Left ventricle myocardium superior (tissue), 1 donor: Measurements from ENCODE around the gene EIF2AK3. TPM values are rescaled to one million over a fixed set of nuclear protein-coding genes. Genes with fewer than 3 reads are reported as not detected.
A peak's percentile ranks its signal among the peaks of the same experiment; 100 is the strongest.
"Not testable (repeated sequence)": the region's sequence is repeated elsewhere in the genome, so short reads cannot be mapped to it uniquely, and the experiment has no call there.

Experiments used
- ATAC-seq: fragments of 200-7000 bp; cut with Tn5 transposase; one replicate; pipeline ENCODE4 v1.9.1; 2020; ENCODE audit warnings: mild to moderate bottlenecking, moderate library complexity
- DNase-seq: peaks from one replicate; pipeline ENCODE4 v3.0.0-alpha.2; 2020
- intact Hi-C: fragments of 100-400 bp; cut with micrococcal nuclease; formaldehyde crosslinking; loops from one replicate; pipeline ENCODE4 v1.11.0; 2022
- total RNA-seq: library from RNA; stranded (reverse); fragmentation: NEBNext Ultra II Directional; extraction: Animal tissue kit (Norgen Biotek cat#: 25700); gene quantifications from one replicate; pipeline ENCODE4 v1.2.1, GENCODE V29; 2021
- donor health status: DM: no; HTN: yes; CAD: no; lungs with severe emphysema.

EIF2AK3 gene
- total RNA-seq, 1 donor from 2014 or later, result 5.2 TPM

DNA sequence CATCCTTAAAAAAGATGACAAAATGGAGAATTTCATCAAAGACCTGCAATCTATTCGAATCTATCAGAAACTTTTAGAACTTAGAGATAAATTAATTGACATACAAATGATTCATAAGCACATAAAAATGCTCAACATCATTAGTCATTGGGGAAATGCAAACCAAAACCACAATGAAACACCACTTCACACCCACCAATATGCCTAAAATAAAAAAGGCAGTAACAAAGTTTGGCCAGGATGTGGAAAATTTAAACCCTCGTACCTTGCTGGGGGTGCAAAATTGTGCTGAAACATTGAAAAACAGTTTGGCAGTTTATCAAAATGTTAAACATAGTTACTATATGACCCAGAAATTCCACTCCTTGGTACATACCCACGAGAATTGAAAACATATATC, 11.5 kb upstream of the EIF2AK3 start:
- intact Hi-C loops, result no loop called here
- ATAC-seq (no peak), DNase-seq (no peak)

DNA sequence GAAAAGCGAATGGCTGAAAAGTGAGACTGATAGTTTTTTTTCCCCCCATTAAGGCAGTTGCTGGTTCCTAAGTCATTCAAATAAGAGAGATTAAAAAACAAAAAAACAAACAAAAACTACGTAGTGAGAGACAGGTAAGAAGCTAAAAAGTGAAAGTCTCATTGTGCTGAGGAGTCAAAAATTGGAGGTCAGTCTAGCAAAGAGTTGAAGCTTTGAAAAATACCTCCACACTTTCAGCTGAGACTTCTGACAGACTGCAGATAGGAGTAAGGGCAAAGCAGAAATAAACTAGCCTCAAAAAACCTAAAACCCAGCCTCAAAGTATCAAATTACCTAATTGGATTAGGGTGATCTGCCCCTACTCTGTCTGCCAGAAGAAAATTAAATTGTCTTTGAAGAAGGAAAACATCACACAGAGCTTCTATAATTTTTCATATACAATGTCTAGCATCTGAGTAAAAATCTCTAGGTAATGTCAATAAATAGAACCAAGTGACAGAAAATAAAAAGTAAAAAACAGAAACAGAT, 10.9 kb upstream of the EIF2AK3 start:
- no peak for DNase-seq
- ATAC-seq, result no peak
- intact Hi-C loops, result no loop called here

DNA sequence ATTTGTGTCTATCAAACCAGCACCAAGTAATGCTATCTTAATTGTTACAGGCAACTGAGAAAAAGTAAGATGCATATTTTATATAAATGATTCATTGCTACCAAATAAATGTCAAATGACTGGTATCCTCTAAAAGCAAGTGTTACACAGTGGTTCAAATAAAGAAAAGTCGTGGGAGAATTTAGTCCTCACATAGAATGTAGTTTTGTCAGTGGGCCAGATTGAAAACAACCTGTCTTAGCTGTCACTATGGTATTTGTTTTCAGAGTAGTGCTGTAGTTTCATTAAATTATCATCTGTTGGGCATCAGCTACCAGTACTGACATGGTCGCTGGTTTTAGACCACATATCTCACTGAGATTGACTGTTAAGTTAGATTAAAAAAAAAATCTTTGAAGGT, 10.2 kb upstream of the EIF2AK3 start:
- DNase-seq (no peak), ATAC-seq (no peak)
- intact Hi-C loops, result no loop called here

DNA sequence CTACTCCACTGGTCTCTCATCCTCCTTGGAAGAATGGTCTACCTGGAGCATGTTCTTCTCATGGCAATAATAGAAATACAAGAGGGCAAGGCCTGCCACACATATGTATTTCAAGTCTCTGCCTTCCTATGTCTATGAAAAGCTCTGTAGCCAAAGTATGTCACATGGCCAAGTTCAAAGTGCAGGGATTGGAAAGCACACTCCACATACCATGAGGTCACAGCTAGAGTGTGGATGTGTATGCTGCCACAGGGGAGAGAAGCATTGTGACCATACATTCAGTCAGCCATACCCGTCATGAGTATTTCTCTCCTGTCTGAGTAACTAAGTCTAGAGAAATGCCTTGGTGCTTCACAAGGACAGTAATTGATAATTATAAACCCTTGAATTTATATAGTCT, 8.8 kb upstream of the EIF2AK3 start:
- intact Hi-C loops, result no loop called here
- DNase-seq, result no peak
- ATAC-seq, result no peak

DNA sequence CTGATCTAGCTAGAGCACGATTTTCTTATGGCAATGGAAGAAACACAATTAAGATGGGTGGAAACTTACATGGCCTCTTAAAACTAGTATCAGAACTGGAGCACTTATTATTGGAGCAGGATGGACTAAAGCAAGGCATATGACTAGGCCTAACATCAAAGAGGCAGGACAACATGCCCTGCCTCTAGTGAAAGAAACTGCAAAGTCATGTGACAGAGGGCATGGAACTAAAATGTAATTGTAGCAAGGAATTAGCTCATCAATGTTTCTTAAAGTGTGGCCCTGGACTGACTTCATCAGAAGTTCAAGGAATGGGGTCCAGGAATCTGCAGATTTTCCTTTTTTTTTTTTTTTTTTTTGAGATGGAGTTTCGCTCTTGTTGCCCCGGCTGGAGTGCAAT, 5.3 kb upstream of the EIF2AK3 start:
- no peak for DNase-seq
- intact Hi-C loops, result no loop called here
- ATAC-seq, result no peak

DNA sequence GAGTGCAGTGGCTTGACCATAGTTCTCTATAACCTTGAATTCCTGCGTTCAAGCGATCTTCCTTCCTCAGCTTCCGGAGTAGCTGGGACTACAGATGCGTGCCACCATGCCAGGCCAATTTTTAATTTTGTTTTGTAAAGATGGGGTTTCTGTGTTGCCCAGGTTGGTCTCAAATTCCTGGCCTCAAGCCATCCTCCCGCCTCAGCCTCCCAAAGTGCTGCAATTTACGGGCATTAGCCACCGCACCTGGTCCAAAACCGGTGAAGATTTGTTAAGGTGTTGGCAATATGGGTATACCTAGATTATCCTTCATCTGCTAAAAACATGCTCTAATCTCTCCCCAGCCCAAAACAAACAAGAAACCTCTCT, 1.3 kb upstream of the EIF2AK3 start:
- intact Hi-C loops, result no loop called here
- DNase-seq, result no peak
- ATAC-seq, result no peak

DNA sequence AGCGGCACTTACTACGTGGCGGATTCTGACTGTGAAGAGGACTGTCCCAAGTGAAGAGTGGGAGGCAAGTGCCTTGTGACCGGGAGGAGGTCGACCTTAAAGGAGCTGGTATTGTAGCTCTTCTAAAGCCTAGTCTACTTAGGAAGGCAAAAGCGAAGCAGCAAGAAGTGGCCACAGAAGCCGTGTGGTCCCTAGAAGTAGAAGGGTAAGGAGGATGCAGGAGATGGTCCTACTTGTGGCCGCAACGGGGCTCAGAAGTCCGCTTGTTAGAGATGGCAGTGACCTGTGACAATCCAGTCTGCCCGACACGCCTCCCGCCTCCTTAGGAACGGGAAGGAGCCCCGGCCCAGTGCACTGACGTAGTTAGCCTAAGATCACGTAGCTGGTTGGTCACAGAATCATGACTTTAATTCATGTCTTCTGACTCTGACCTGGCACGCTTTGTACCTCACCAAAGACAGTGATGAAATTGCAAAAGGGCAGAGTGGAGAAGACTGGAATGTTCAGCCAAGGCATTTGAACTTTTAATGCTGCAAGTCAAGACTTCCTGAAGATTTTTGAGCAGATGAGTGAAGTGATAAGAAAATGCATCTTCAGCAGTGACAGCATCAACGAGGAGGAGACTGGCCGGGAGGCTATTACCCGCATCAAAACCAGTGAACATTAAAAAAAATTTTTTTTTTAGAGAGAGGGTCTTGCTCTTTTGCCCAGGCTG, 749 bp upstream of the EIF2AK3 start:
- ATAC-seq (peak; percentile 79), DNase-seq (peak; percentile 93)
- intact Hi-C loops, result loop anchor here (2.0 kb wide), 1 partner anchor 63 kb away; the partner anchor contains the start of gene RPIA

DNA sequence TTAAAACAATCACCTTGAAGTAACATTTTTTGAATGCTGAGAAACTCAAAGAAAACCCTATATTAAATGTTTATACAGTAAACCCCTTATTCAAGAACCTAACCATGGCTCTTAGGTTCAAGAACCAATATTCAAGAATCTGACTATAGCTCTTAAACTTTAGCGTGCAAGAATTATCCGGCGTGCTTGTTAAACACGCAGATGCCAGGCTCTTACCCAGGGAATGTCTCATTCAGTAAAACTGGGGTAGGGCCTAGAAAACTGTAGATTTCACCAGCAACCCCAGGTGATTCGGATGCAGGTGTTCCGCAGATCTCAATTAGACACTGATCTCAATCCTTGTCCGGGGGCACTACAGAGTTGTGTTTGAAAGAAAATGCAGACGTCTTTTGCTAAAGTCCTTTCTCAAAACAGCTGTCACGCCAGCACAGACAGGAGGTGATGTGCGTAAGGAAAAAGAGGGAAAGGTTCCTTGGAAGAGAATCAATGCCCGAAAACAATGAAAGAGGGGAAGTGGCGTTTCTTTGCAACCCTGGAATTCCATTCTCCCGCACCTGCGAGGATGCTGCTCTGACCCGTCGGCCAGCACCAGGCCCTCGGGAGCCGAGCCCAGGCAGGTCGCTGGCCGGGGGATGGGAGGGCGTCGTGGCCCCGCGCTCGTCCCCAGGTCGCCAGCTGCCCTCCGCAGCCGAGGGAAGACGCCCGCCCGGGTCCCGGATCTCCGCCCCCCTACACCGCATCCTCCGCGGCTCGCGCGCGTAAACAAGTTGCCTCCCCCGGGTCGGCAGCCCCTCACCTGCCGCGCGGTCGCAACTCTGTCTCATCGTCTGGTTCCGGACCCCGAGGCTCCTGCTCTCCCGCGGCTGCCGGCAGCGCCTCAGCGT, 851 bp downstream of the EIF2AK3 start:
- intact Hi-C loops, result loop anchor here (2.0 kb wide), 1 partner anchor 64 kb away; the partner anchor contains the start of gene RPIA
- peak; percentile 52 for DNase-seq
- ATAC-seq, result no peak

DNA sequence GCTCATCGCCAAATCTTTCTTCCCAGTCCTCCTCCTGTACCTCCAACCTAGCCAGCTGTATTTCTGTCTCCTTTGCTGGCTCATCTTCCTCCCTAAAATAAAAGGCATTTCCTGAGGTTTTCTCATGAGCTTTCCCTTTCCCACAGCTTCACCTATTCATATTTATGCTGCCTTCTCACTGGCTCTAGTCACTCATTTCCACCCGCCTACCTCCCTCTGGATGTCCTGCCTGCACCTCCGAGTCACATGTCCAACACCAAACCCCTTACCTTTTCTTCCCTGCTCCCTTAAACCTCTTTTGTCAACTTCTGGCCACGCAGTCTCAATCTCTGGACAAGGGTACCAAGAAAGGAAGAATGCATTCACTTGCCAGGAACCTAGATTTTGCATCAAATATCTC, 2.8 kb downstream of the EIF2AK3 start:
- DNase-seq (no peak), ATAC-seq (no peak)
- intact Hi-C loops, result no loop called here

DNA sequence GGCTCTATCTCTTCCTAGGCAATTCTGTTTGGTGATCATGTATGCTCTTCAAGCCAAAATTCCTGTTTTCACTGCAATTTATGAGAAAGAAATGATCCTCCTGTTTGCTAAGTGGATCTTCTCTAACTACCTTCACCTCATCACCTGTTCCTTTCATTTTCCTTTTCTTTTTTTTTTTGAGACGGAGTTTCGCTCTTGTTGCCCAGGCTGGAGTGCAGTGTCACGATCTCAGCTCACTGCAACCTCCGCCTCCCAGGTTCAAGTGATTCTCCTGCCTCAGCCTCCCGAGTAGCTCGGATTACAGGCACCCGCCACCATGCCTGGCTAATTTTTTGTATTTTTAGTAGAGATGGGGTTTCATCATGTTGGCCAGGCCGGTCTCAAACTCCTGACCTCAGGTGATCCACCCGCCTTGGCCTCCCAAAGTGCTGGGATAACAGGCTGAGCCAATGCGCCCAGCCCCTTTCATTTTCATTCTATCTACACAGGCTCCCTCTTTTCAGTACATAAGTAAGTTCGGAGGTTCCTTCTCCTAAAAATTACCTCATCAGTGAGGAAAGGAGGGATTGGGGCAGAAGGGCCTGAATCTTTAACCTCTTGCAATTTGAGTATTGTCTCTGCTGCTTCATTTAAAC, 3.3 kb downstream of the EIF2AK3 start:
- intact Hi-C loops, DNase-seq, ATAC-seq: not testable (repeated sequence)

DNA sequence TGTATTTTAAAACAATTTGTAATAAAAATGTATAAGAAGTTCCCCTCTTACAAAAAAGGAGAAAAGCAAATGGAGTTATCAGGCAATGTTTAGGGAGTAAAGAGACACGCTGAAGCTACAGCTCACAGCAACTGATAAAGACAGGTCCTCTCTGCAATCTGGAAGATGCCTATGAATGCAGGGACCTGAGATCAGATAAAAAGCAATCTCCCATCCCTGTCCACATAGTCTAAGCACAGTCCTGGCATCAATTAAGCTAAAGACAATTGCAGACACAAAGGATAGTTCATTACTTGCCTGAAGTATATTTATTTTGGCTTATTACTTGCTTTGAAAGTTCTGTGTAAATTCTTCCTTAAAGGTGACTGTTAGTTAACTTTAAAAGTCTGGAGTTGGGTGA, 5.0 kb downstream of the EIF2AK3 start:
- ATAC-seq (no peak), DNase-seq (no peak)
- intact Hi-C loops, result no loop called here

DNA sequence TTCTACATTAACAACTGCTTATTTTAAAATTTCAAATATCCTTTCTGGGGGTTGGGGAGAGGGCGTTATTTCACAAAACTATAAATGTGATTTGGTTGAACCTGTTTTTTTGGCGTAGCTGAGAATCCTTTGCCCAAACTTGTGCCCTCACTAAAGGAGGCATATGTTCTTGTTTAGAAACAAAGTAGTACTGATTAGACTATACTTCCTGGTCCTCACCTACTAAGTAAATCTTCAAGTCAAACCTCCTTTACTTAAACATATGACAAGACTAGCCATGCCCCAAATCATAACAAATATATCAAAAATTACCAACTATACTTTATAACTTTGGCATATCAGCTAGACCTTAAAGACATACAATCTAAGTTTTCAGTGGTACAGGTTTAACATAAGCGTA, 5.8 kb downstream of the EIF2AK3 start:
- DNase-seq (no peak), ATAC-seq (no peak)
- intact Hi-C loops, result no loop called here

DNA sequence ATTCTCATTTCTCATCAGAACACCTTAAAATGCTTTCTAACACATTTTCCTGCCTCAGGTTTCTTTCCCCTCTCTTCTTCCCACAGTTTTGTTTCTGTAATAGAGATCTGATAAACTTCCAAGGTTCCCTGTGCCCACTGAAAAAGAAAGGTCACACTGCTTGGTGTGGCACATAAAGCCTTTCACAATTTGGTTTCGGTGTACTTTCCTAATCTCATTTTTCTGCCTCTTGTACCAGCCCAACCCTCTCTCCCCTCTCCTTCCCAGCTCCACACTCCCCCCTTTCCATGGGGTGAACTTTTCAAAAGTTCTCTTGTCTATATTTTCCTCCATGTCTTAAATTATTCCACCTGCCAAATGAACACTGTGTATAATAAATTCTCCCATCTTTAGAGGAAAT, 7.2 kb downstream of the EIF2AK3 start:
- ATAC-seq, result no peak
- intact Hi-C loops, result no loop called here
- no peak for DNase-seq

DNA sequence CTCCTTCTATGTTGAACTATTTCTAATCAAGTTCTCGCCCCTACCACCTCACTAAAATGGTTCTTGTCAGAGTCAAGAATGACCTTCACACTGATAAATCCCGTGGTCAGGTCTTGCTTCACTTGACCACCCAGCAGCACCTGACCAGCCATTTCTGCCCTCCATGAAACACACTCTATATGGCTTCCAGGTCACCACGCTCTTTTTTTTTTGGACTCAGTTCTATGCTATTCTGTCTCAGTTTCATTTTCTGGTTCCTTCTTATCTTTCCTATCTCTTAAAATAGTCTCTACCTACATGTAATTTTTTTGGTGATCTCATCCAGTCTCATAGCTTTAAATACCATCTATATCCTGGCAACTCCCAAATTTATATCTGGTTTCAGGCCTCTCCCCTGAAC, 11.4 kb downstream of the EIF2AK3 start:
- ATAC-seq, result no peak
- intact Hi-C loops, result no loop called here
- DNase-seq, result no peak

DNA sequence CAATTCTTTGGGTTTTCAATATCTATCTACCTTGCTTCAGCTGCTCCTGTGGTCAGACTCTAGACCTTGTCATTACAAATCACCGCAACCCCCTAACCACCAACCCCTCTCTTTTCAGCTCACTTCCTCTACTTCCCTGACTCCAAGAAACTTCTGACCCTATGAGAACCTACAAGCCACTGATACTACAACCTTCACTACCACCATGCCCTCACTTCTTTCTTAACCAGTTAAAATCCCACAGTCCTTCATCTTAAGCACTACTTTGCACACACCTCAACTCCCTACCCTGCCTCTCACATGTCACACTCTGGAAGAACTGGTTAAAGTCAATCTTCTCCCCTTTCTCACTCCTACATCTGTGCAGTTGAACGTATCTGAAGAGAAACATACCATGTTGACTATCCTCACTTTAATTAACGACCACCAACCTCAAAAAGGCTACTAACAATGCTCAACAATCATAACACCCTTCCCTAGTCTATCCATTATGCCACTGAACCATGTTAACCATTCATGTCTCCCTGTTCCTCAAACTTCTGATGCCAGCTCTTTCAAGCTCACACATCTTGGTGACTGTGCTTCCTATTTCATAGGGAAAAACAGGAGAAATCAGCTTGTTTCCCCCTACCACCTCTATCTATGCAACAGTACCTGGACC, 12.6 kb downstream of the EIF2AK3 start:
- intact Hi-C loops, result no loop called here
- no peak for DNase-seq
- ATAC-seq, result no peak

DNA sequence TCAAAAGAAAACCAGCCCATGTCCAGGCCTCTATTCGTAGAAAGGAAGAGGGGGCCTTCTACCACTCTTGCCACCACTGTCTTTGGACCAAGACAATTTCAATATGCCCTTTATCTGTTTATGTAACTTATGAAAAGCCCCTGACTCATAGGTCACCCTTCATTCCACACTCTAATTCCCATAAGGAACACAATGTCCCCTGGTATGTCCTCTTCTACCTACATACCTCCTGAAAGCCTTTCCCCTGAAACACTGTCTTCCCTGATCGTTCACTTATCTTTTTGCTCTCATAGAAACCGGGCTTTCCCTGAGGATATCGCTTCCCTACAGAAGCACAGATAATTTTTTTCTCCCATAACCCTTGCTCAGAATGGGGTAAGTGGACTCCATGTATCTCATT, 13.3 kb downstream of the EIF2AK3 start:
- peak; percentile 54 for ATAC-seq
- DNase-seq, result no peak
- intact Hi-C loops, result no loop called here

DNA sequence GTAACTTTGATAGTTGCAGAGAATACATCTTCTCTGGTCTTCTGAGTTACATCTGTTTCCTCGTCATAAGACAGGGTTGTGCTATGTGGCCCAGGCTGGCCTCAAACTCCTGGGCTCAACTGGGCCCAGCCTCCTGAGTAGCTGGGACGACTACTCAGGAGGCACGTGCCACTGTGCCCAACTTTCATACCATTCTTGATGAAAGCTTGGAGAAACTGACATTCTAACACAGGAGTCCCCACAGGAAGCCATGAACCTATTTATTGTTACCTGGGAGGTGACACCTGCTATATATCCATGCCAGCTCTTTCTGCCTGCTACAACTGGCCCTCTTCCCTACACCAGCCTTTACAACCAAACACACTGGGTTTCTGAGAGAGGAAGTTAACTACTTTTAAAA, 19.1 kb downstream of the EIF2AK3 start:
- ATAC-seq, result no peak
- intact Hi-C loops, result no loop called here
- no peak for DNase-seq

DNA sequence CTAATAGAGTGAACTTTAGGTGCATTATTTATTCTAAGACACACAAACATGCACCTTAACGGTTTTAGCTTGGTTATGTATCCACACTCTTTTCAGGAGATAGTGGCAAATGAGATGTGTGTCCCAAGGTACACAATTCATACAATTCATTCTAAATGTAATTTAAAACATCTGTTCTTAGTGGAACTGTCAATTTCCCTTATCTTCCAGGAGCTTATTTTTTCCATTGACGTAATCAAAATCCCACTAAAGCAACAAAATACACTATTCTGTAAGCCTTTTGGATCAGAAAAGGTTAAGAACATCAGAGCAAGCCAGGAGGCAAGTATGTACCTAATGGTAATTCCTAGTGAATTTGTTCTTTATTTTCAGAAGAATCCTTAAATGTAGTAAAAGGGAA, 19.8 kb downstream of the EIF2AK3 start:
- ATAC-seq (no peak), DNase-seq (no peak)
- intact Hi-C loops, result no loop called here

DNA sequence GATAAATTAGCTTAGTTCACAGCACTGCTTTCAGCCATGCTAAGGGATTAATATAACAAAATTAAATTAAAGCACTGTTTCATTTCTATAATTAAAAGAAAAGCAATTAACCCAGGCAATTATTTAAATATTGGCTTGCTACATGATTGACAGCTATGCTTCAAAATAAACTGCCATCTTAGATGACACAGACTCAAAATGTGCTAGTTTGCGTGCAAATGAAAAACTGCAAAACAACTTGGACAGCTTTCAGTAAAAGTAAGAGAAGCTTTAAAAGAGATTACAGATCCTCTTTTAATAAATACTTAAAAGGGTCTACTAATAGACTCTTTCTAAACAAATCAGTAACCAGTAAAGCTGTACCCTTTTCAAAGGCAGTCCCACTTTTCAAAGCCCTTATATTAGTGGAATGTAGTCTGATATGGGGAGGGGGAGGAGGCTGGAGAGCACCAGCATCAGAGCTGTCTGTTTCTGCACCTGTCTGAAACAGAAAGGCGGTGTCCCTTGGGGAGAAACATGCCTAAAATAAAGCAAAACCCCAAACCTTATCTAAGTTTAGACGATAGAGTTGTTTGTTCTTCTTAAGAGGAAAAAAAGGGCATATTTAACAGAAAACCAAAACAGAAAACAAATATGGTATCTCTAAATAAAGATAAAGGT, 20.8 kb downstream of the EIF2AK3 start:
- DNase-seq (no peak), ATAC-seq (no peak)
- intact Hi-C loops, result no loop called here
